Kidney (tissue), 14 donors: ENCODE results near the gene RGL1. TPM values are rescaled to one million over a fixed set of nuclear protein-coding genes. Genes with fewer than 3 reads are reported as not detected.

Experiments
- DNase-seq, 5 donors: peaks; one replicate each; pipeline ENCODE4 v3.0.0-alpha.2; 2013 to 2020
- FAIRE-seq: peaks from 2 replicates; lab custom pipeline; 2012; peaks lifted over from hg19 to GRCh38; lab: Jason Lieb, UNC
- H3K27ac ChIP-seq, 2 donors: one replicate each; pipeline ENCODE4 v1.7.0; 2013; ENCODE audit warnings: low read depth in 2 of 2, low read length in 2 of 2, inconsistent platforms in 1 of 2
- H3K27me3 ChIP-seq: one replicate; pipeline ENCODE4 v1.7.1; 2013; ENCODE audit warnings: low read length, inconsistent platforms; ENCODE audit not compliant: control insufficient read depth, insufficient read depth
- H3K36me3 ChIP-seq, 3 donors: one replicate each; pipeline versions ENCODE4 v1.7.0 to v1.7.1; 2013; ENCODE audit warnings: low read length in 3 of 3, control low read depth in 1 of 3, inconsistent platforms in 1 of 3; ENCODE audit not compliant: insufficient read depth in 3 of 3, control insufficient read depth in 2 of 3
- H3K4me1 ChIP-seq, 3 donors: one replicate each; pipeline versions ENCODE4 v1.7.0 to v1.7.1; 2013; ENCODE audit warnings: low read length in 3 of 3, inconsistent platforms in 1 of 3, low read depth in 1 of 3; ENCODE audit not compliant: control insufficient read depth in 2 of 3, insufficient read depth in 2 of 3
- H3K4me3 ChIP-seq, 3 donors: one replicate each; pipeline versions ENCODE4 v1.7.0 to v1.8.1; 2013; ENCODE audit warnings: low read length in 3 of 3, control low read depth in 1 of 3, inconsistent platforms in 1 of 3
- H3K9ac ChIP-seq, 3 donors: one replicate each; pipeline versions ENCODE4 v1.7.0 to v1.7.1; 2013; ENCODE audit warnings: low read length in 3 of 3, control low read depth in 1 of 3, inconsistent platforms in 1 of 3
- H3K9me3 ChIP-seq, 3 donors: one replicate each; pipeline versions ENCODE4 v1.7.0 to v1.7.1; 2013; ENCODE audit warnings: low read length in 3 of 3, control low read depth in 1 of 3, inconsistent platforms in 1 of 3; ENCODE audit not compliant: control insufficient read depth in 2 of 3, insufficient read depth in 1 of 3
- CTCF ChIP-seq: IDR thresholded peaks from 3 replicates; pipeline ENCODE4 v1.5.1; 2012; ENCODE audit warnings: mild to moderate bottlenecking, moderate library complexity, borderline replicate concordance; ENCODE audit not compliant: insufficient read depth; ENCODE audit errors: extremely low read depth
- intact Hi-C: fragments of 100-400 bp; cut with DNase I; formaldehyde crosslinking; loops from one replicate; pipeline ENCODE4 v1.11.1; 2022
- polyA plus RNA-seq: library from polyadenylated mRNA; stranded (reverse); fragments of 350-450 nt; fragmentation: Illumina TruSeq; extraction: RNeasy Lipid Tissue Mini Kit (QIAGEN cat#74804); gene quantifications from one replicate; pipeline ENCODE4 v1.2.3, GENCODE V29; 2014; ENCODE audit warnings: low read depth, low replicate concordance; ENCODE audit not compliant: insufficient read depth
- total RNA-seq: library from RNA; stranded (reverse); fragmentation: NEBNext Ultra II Directional; extraction: Animal tissue kit (Norgen Biotek cat#: 25700); gene quantifications from one replicate; pipeline ENCODE4 v1.2.1, GENCODE V29; 2021
- donor health status: control.
- donor health status: control.
- donor health status: control.
- donor health status: control.
- donor health status: control.
- donor health status: DM: yes; HTN: yes; CAD: no.
- donor health status: Normal renal cell carcinoma (clear cell type).

RGL1 gene
- total and polyA plus RNA-seq, 2 donors from 2014 or later = 17.3 to 30.7 TPM

- FAIRE-seq (no peak), DNase-seq (no peak)
- Histone ChIP-seq H3K4me1 (peaks cover 0 to 4% (median 0%) of the 10 kb centered on the region in 3 donors), H3K9me3 (no peaks in the 10 kb centered on the region), H3K36me3 (peaks cover 8 to 33% (median 13%) of the 10 kb centered on the region in 3 donors), H3K9ac (no peak overlapping the region), H3K27ac (no peak overlapping the region), H3K4me3 (no peak overlapping the region), H3K27me3 (no peaks in the 10 kb centered on the region)
- no peak for TF ChIP-seq CTCF
- intact Hi-C loops = no loop called here
These were observed 91.6 kb downstream of the RGL1 start for GRCh38 chr1:183896466-183897048.

DNA sequence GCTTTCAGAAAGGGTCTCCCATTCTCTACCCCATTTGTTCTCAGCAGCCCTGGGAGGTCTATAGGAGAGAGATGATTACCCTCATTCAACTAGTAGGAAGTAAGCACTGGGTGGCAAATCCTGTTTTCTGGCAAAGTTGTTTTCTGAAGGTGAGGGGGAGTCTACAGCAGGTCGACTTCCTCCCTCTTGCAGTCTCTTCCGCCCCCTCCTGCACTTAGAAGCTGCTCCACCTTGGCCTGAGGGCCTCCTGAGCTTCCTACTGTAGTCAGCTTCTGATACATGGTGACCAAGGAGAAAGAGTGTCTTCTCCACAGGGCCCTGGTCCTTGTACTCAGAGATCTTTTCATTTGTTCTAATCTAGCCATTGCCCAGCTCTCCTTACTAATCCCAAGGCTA is 93.1 kb downstream of the RGL1 start:
- no peak overlapping the region for H3K4me3 ChIP-seq

GRCh38 chr1:183898610-183899009 is 93.7 kb downstream of the RGL1 start:
- no peak for DNase-seq
- no peak for TF ChIP-seq CTCF
- Histone ChIP-seq H3K27me3 (no peaks in the 10 kb centered on the region), H3K27ac (no peak overlapping the region), H3K4me3 (no peak overlapping the region), H3K9ac (no peak overlapping the region), H3K36me3 (peaks cover 8 to 30% (median 8%) of the 10 kb centered on the region in 3 donors), H3K4me1 (peaks cover 0 to 4% (median 0%) of the 10 kb centered on the region in 3 donors), H3K9me3 (no peaks in the 10 kb centered on the region)
- no peak for FAIRE-seq
- intact Hi-C loops = no loop called here

More for the DNA sequence above, 93.1 kb downstream of the RGL1 start:
- H3K4me1 ChIP-seq = peaks cover 0 to 4% (median 0%) of the 10 kb centered on the region in 3 donors
- no peak overlapping the region for H3K9ac ChIP-seq
- intact Hi-C loops = no loop called here
- DNase-seq (no peak), FAIRE-seq (no peak)
- no peaks in the 10 kb centered on the region for H3K27me3 ChIP-seq
- TF ChIP-seq CTCF = no peak
- H3K36me3 ChIP-seq = peaks cover 8 to 28% (median 12%) of the 10 kb centered on the region in 3 donors
- no peak overlapping the region for H3K27ac ChIP-seq
- H3K9me3 ChIP-seq = no peaks in the 10 kb centered on the region
